RKO (cell line): ENCODE results near the gene TUBAL3.

ENCODE experiments used
- DNase-seq: peaks from one replicate; pipeline ENCODE4 v3.0.0-alpha.2; 2016; ENCODE audit warnings: low spot score

The TUBAL3 gene

GRCh38 chr10:5404208-5405041 is at the start of gene TUBAL3:
Gene TUBAL3, minus strand, starts transcription at chr10:5404828. Its CDS starts 36 bp downstream, at chr10:5404792.
- DNase-seq, result peak; percentile 84

DNA sequence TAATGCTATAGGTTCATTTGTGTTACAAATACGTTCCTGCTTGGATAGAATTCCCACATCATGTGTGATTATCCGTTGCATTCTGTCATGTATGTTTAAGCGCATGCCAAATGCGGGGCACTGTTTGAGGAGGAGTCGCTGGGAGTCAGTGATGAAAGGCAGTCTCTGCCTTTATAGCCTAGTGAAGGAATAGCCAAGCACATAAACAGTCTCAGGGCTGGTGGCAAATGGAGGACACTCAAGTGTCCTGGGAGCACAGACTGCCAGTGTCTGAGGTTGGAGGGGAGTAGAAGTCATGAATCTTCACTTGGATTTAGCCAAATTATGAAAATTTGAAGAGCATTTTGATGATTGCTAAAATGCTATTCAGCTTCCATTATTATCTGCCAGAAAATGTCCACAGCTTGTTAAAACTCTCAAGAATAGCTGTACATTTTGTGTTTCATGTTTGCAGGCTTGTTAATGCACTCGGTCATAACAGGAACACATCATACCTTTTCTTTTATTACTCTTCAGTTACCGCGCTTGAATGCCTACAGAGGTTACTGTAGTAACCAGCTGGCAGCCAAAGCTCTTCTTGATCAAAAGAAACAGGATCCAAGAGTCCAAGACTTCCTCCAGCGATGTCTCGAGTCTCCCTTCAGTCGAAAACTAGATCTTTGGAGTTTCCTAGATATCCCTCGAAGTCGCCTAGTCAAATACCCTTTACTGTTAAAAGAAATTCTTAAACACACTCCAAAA is 49.3 kb upstream of the TUBAL3 start:
- DNase-seq, result no peak

GRCh38 chr10:5450605-5451384 is 46.2 kb upstream of the TUBAL3 start:
- no peak for DNase-seq

GRCh38 chr10:5449823-5450222 is 45.2 kb upstream of the TUBAL3 start:
- no peak for DNase-seq

- DNase-seq, result no peak
Measured at GRCh38 chr10:5449227-5449626, 44.6 kb upstream of the TUBAL3 start.

GRCh38 chr10:5448333-5449001 is 43.8 kb upstream of the TUBAL3 start:
- no peak for DNase-seq

DNA sequence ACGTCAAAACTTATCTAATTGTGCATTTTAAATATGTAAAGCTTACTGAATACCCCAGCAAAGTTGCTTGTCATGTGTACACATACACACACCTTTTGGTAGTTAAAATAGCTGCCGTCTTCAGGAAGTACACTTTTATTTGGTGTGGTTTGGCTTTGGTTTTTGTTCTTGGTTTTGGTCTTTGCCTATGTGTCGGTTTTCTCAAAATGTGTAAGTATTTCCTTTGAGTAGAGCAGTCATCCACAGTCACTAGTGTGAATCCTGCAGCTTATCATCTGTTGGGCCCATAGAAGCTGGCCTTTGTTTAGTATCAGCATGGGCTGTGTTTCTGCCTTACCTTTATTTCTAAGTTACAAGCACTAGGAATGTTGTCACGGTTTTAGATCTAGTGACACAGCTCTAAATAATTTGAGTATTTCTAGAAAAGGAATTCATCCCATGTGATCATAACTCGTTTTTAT is 43.0 kb upstream of the TUBAL3 start:
- DNase-seq, result no peak

GRCh38 chr10:5447056-5447455 is 42.4 kb upstream of the TUBAL3 start:
- DNase-seq, result no peak

DNA sequence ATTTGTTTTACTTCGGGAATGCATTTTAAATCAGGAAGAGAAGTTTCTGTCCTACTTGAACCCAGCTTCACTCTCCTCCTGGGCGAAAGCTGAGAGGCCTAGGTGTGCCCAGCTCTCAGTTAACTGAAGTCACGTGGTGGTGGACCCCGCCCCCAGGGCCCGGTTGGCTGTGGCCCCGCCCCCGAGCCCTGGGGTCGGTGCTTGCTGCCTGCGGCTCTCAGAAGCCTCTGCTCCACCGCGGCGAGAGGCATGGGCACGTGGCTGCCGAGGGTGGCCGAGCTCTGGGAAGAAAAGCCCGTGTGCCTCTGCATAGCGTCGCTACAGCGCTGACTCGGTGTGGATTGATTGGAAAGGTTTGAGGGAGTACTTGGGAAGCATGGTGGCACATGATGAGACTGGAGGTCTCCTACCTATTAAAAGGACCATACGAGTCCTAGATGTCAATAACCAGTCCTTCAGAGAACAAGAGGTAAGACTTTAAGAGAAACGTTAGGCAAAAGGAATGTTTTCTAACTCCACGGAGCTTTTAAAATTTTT is 41.8 kb upstream of the TUBAL3 start:
- no peak for DNase-seq

DNA sequence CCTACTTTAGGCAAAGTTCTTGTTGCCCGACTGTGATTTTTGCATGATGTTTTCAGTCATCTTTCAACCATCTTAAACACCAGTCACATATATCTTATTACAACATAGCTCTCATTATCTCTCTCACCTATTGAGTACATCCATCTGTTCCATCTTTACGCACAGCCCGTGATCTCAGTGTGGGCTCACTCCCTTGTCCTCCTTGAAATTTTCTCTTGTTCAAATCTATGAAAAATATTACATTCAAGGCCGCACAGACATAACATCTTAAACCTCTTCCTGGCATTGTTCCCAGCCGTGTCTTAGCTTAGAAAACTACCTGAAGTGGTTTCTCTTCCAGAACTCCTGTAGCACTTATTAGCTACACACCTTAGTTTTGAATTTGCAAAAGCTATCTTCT is 40.4 kb upstream of the TUBAL3 start:
- DNase-seq, result no peak

DNA sequence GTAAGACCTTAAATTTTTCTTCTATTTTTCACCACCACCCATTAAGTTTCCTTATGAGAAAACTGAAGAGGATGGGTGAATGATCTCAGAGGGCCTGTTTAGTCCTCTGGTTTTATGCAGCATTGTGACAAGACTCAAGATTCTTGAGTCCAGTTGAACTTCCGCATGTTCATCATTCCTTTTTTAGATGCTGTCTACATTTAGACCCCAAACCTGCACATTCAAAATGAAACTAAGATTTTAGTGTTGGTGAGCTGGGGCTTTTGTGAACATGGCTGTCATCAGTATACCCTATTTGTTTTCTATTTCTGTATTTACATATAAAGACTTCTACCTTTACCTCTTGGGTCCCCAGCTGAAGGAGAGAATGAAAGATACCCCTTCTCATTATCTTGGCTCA is 38.8 kb upstream of the TUBAL3 start:
- DNase-seq, result no peak

- no peak for DNase-seq
Measured at GRCh38 chr10:5442990-5443370, 38.4 kb upstream of the TUBAL3 start.

DNA sequence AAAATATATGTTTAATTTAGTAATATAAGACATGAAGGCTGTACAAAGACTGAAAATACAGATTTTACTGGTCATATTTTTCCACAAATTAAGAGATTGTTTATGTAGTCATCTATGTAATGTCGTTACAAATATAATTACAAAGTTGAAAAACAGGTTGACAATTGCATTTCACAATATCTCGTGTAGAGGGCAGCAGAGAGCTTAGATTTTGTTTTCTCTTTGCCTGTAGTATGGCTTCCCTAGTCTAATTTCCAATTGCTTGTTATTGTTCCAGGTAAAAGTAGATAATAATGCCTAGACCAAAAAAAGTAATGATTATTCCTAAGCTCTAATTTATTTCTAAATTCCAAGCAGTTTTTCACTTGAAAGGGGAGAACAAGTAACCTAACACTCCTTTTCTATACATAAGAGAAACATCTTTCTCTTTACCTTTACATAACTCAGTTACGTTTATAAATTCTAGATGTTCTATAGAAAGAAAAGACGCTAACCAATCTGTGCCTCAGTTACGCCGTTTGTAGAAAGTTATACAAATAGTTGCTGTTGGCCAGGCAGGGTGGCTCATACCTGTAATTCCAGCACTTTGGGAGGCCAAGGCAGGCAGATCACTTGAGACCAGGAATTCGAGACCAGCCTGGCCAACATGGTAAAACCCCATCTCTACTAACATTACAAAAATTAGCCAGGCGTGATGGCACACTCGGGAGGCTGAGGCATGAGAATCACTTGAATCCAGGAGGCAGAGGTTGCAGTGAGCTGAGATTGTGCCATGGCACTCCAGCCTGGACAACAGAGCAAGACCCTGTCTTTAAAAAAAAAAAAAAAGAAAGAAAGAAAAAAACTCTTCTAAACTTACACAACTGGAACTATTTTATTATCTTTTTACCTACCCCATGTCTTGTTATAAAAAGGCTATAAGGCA is 37.7 kb upstream of the TUBAL3 start:
- peak; percentile 65 for DNase-seq

- DNase-seq, result no peak
Measured at GRCh38 chr10:5441106-5441505, 36.5 kb upstream of the TUBAL3 start.

DNA sequence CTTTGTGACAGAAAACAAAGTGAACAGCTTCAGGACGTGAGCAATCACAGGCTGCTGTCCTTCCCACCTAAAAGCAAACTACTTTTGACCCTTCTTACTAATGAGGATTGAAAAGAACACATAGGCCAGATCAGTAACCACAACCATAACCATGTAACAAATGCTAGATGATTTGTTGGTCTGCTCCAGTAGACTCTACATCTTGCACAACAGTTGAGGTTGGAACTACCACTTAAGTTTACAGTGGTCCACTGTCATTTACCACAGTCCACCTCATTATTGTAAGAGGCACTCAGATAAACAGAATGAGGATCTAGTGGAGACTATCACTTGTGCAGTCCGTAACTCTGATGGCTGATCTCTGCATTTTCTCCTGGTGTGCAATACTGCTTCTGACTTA is 35.6 kb upstream of the TUBAL3 start:
- no peak for DNase-seq

GRCh38 chr10:5435328-5435727 is 30.7 kb upstream of the TUBAL3 start:
- DNase-seq, result no peak

DNA sequence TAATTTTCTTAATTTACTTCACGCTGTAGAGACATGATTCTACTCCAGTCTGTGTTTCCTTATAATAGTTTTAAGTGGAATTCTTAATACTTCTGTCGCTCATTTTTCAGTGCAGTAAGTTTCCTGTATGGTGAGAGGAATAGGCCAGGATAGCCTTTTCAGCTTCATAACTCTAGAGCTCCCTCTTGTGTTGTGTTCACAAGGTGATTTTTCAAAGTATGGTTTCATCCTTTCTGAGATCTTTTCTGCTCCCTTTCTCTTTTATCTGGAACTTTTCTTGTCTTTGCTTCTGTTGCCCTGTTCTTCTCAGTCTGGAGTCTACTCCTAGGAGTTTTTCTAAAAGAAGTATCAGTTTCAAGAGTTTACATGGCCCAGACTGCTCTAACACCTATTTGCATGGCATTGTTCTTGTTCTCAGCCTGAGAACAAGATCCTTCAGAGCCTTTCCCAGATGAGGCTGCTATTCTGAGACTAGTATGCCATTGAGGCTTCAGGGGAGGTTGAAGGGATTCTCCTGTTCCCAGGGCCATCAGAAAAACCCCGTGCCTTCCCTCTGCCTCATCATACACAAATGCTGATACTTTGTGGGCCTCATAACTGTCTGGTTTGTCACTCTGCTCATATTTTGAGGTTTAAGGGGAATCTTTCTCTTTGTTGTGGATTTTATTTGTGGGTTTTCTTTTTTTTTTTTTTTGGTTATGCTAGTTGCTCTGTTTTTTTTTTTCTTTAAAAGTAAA is 29.6 kb upstream of the TUBAL3 start:
- DNase-seq, result peak; percentile 77

- DNase-seq, result no peak
Measured at GRCh38 chr10:5433182-5433581, 28.6 kb upstream of the TUBAL3 start.

DNA sequence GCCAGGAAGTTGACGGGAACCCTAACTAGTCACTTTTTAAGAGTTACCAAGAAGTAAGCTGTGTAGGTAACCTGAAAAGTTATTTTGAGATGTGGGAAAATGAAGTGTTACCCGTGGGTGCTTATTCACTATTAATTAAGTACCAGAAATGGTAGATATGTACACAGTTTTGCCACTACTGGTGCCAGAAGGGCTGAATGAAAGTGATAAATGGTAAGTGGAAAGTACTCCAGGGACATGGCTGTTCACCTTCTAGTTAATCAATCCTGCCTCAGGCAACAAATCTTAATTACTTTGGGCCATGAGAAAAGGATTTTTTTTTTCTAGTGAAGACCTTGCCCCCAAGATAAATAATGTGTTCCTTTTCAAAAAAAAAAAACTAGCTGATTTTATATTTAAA is 23.5 kb upstream of the TUBAL3 start:
- DNase-seq, result no peak

GRCh38 chr10:5424751-5425150 is 20.1 kb upstream of the TUBAL3 start:
- no peak for DNase-seq
